WTC11 (cell line): Measurements from ENCODE around the gene NPEPL1. TPM values are rescaled to one million over a fixed set of nuclear protein-coding genes. Genes with fewer than 3 reads are reported as not detected.
A peak's percentile ranks its signal among the peaks of the same experiment; 100 is the strongest.

ENCODE experiments used
- CBFB ChIP-seq: sonication (generic); formaldehyde crosslinking; IDR thresholded peaks from 2 replicates; pipeline ENCODE4 v1.8.1; 2022; ENCODE audit warnings: mild to moderate bottlenecking, low read depth, missing genetic modification reagents
- CREB1 ChIP-seq: sonication (generic); formaldehyde crosslinking; IDR thresholded peaks from 2 replicates; pipeline ENCODE4 v1.8.0; 2023; ENCODE audit warnings: mild to moderate bottlenecking, missing genetic modification reagents
- CREM ChIP-seq: sonication (generic); formaldehyde crosslinking; IDR thresholded peaks from 2 replicates; pipeline ENCODE4 v1.8.1; 2022; ENCODE audit warnings: mild to moderate bottlenecking, missing genetic modification reagents, moderate library complexity
- ESRRA ChIP-seq: sonication (generic); formaldehyde crosslinking; IDR thresholded peaks from 2 replicates; pipeline ENCODE4 v1.8.1; 2022; ENCODE audit warnings: mild to moderate bottlenecking, missing genetic modification reagents, borderline replicate concordance
- FOXK1 ChIP-seq: sonication (generic); formaldehyde crosslinking; IDR thresholded peaks from 2 replicates; pipeline ENCODE4 v1.8.0; 2022; ENCODE audit warnings: mild to moderate bottlenecking, moderate library complexity, missing genetic modification reagents
- FOXP4 ChIP-seq: sonication (generic); formaldehyde crosslinking; IDR thresholded peaks from 2 replicates; pipeline ENCODE4 v1.8.0; 2022; ENCODE audit warnings: mild to moderate bottlenecking, missing genetic modification reagents
- GABPB1 ChIP-seq: sonication (generic); formaldehyde crosslinking; IDR thresholded peaks from 2 replicates; pipeline ENCODE4 v1.8.1; 2023; ENCODE audit warnings: mild to moderate bottlenecking, missing genetic modification reagents
- HMGA2 ChIP-seq: fragments of 250-450 bp; sonication (Bioruptor Pico); IDR thresholded peaks from 2 replicates; pipeline ENCODE4 v1.4.0; 2021; ENCODE audit warnings: mild to moderate bottlenecking, moderate library complexity
- HMGXB4 ChIP-seq: sonication (generic); formaldehyde crosslinking; IDR thresholded peaks from 2 replicates; pipeline ENCODE4 v1.8.1; 2023; ENCODE audit warnings: mild to moderate bottlenecking, moderate library complexity, missing genetic modification reagents
- IRF1 ChIP-seq: sonication (generic); formaldehyde crosslinking; IDR thresholded peaks from 2 replicates; pipeline ENCODE4 v1.8.0; 2023; ENCODE audit warnings: missing genetic modification reagents
- JAZF1 ChIP-seq: fragments of 250-450 bp; sonication (Bioruptor Pico); IDR thresholded peaks from 2 replicates; pipeline ENCODE4 v1.9.0; 2021; ENCODE audit warnings: moderate library complexity, mild to moderate bottlenecking, inconsistent platforms
- JUN ChIP-seq: sonication (generic); formaldehyde crosslinking; IDR thresholded peaks from 2 replicates; pipeline ENCODE4 v1.8.0; 2023; ENCODE audit warnings: mild to moderate bottlenecking, missing genetic modification reagents
- NFYB ChIP-seq: sonication (generic); formaldehyde crosslinking; conservative IDR thresholded peaks from 2 replicates; pipeline ENCODE4 v1.8.0; 2022; ENCODE audit warnings: low read depth, missing genetic modification reagents
- NR1H2 ChIP-seq: sonication (generic); formaldehyde crosslinking; IDR thresholded peaks from 2 replicates; pipeline ENCODE4 v1.9.0; 2021; ENCODE audit warnings: mild to moderate bottlenecking, moderate library complexity, missing genetic modification reagents
- NR2C2 ChIP-seq: sonication (generic); formaldehyde crosslinking; IDR thresholded peaks from 2 replicates; pipeline ENCODE4 v1.8.0; 2022; ENCODE audit warnings: mild to moderate bottlenecking, missing genetic modification reagents
- NR3C1 ChIP-seq: sonication (generic); formaldehyde crosslinking; conservative IDR thresholded peaks from 2 replicates; pipeline ENCODE4 v1.8.1; 2023; ENCODE audit warnings: low read depth, mild to moderate bottlenecking, missing genetic modification reagents
- PRDM15 ChIP-seq: sonication (generic); formaldehyde crosslinking; IDR thresholded peaks from 2 replicates; pipeline ENCODE4 v1.8.0; 2022; ENCODE audit warnings: missing genetic modification reagents
- SMAD3 ChIP-seq: sonication (generic); formaldehyde crosslinking; IDR thresholded peaks from 2 replicates; pipeline ENCODE4 v1.8.0; 2022; ENCODE audit warnings: missing genetic modification reagents, mild to moderate bottlenecking, borderline replicate concordance
- ZBTB43 ChIP-seq: sonication (generic); formaldehyde crosslinking; IDR thresholded peaks from 2 replicates; pipeline ENCODE4 v1.8.1; 2023; ENCODE audit warnings: mild to moderate bottlenecking, missing genetic modification reagents
- ZMAT4 ChIP-seq: fragments of 250-450 bp; sonication (Bioruptor Pico); IDR thresholded peaks from 2 replicates; pipeline ENCODE4 v1.9.0; 2021; ENCODE audit warnings: mild to moderate bottlenecking
- ZNF121 ChIP-seq: sonication (generic); formaldehyde crosslinking; IDR thresholded peaks from 2 replicates; pipeline ENCODE4 v1.8.0; 2023; ENCODE audit warnings: missing genetic modification reagents
- ZNF138 ChIP-seq: sonication (generic); formaldehyde crosslinking; conservative IDR thresholded peaks from 2 replicates; pipeline ENCODE4 v1.8.1; 2022; ENCODE audit warnings: mild to moderate bottlenecking, moderate library complexity, missing genetic modification reagents
- ZNF425 ChIP-seq: fragments of 250-450 bp; sonication (Bioruptor Pico); conservative IDR thresholded peaks from 2 replicates; pipeline ENCODE4 v1.9.0; 2021; ENCODE audit warnings: mild to moderate bottlenecking
- total RNA-seq: library from RNA; stranded (reverse); gene quantifications from 3 replicates; pipeline ENCODE4 v1.2.3, GENCODE V29; 2021

Gene NPEPL1
- total RNA-seq, 1 experiment from 2014 or later: 39.9 TPM

- TF ChIP-seq ZNF425 (CRISPR knock-in tag) (no peak), ESRRA (CRISPR knock-in tag) (0 out of 2 replicates have a peak, but pooled peaks have one; percentile 32), CREM (peak; percentile 29; the same call in 1 of the 2 replicates), ZMAT4 (CRISPR knock-in tag) (no peak), ZBTB43 (CRISPR knock-in tag) (peak; percentile 71; the same call in 1 of the 2 replicates), ZNF121 (CRISPR knock-in tag) (peak; percentile 72; the same call in 1 of the 2 replicates), CREB1 (CRISPR knock-in tag) (no peak), CBFB (CRISPR knock-in tag) (peak; percentile 99), NR2C2 (CRISPR knock-in tag) (no peak), SMAD3 (CRISPR knock-in tag) (peak; percentile 94), ZNF138 (CRISPR knock-in tag) (peak; percentile 89; the same call in 1 of the 2 replicates), PRDM15 (CRISPR knock-in tag) (peak; percentile 48; the same call in 1 of the 2 replicates), JAZF1 (CRISPR knock-in tag) (no peak), NR3C1 (CRISPR knock-in tag) (peak; percentile 95; the same call in 1 of the 2 replicates), JUN (peak; percentile 23; the same call in 1 of the 2 replicates), IRF1 (CRISPR knock-in tag) (peak; percentile 88), GABPB1 (CRISPR knock-in tag) (peak; percentile 95), FOXK1 (CRISPR knock-in tag) (peak; percentile 95), FOXP4 (peak; percentile 95), HMGXB4 (peak; percentile 97), NFYB (CRISPR knock-in tag) (no peak), HMGA2 (CRISPR knock-in tag) (no peak), NR1H2 (no peak)
Observed at GRCh38 chr20:58650776-58651558, 41.6 kb upstream of the NPEPL1 start, which contains the start of gene STX16 (continued).
